MG63 (cell line): ENCODE results near the gene S100A10. TPM values are rescaled to one million over a fixed set of nuclear protein-coding genes. Genes with fewer than 3 reads are reported as not detected.
A peak's percentile ranks its signal among the peaks of the same experiment; 100 is the strongest.

ENCODE experiments used
- DNase-seq: peaks from one replicate; pipeline ENCODE4 v3.0.0-alpha.2; 2020
- H3K27me3 ChIP-seq: fragments of 250-450 bp; sonication (Bioruptor Pico); 2 replicates; pipeline ENCODE4 v1.5.1; 2020; ENCODE audit warnings: mild to moderate bottlenecking, moderate library complexity
- H3K36me3 ChIP-seq: fragments of 250-450 bp; sonication (Bioruptor Pico); 2 replicates; pipeline ENCODE4 v1.5.1; 2020; ENCODE audit warnings: mild to moderate bottlenecking, moderate library complexity
- H3K4me3 ChIP-seq: fragments of 250-450 bp; sonication (Bioruptor Pico); 2 replicates; pipeline ENCODE4 v1.5.1; 2020; ENCODE audit warnings: mild to moderate bottlenecking, moderate library complexity
- H3K9me3 ChIP-seq: fragments of 250-450 bp; sonication (Bioruptor Pico); 2 replicates; pipeline ENCODE4 v1.5.1; 2020; ENCODE audit warnings: mild to moderate bottlenecking, moderate library complexity
- total RNA-seq: library from RNA; depleted of rRNA; stranded (reverse); fragments of >200 nt; shearing (Covaris generic); gene quantifications from 2 replicates; pipeline ENCODE4 v1.2.3, GENCODE V29; 2014; ENCODE audit warnings: low replicate concordance; rRNA removed

The S100A10 gene, protein sequence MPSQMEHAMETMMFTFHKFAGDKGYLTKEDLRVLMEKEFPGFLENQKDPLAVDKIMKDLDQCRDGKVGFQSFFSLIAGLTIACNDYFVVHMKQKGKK
- 213 and 271 TPM in 2 replicates for total RNA-seq

- H3K27me3 ChIP-seq: no peaks in the 10 kb centered on the region
- H3K4me3 ChIP-seq: peak within 1 kb of the TSS; percentile 83
- peaks cover 8% of the 10 kb centered on the region for H3K9me3 ChIP-seq
- DNase-seq: peak; percentile 93
- H3K36me3 ChIP-seq: peaks cover 20% of the 10 kb centered on the region
These were observed at the start of gene S100A10 for GRCh38 chr1:151993734-151994496. Gene S100A10 (minus strand): TSS chr1:151993859. CDS start chr1:151986230, 7,629 bp downstream.

- Histone ChIP-seq H3K9me3 (no peaks in the 10 kb centered on the region), H3K27me3 (peaks cover 2% of the 10 kb centered on the region; the same call in 1 of the 2 replicates), H3K36me3 (no peaks in the 10 kb centered on the region), H3K4me3 (no peak overlapping the region)
- DNase-seq: no peak
These were observed 48.4 kb upstream of the S100A10 start for GRCh38 chr1:152042030-152042429.

GRCh38 chr1:152039886-152040285, 46.2 kb upstream of the S100A10 start:
- DNase-seq: no peak
- H3K36me3 ChIP-seq: peaks cover 6% of the 10 kb centered on the region
- no peaks in the 10 kb centered on the region for H3K9me3 ChIP-seq
- peaks cover 2% of the 10 kb centered on the region; the same call in 1 of the 2 replicates for H3K27me3 ChIP-seq
- no peak overlapping the region for H3K4me3 ChIP-seq

DNA sequence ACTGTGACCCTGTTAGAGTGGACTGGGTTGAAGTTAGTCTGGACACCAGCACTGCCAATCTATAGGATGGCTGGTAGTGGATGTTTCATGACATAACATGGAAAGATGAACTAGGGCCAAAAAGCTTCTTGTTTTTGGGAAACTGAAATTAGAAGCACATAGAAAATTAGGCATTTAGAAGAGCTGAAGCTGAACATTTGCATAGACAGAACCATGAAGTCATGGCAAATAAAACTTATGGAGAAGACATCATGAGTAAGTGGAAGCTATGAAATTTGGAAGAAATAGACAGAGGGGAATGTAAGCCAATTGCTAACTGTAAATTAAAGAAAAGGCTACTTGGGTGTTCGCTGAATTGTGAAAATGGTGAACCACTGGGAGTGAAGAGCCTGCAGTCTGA, 45.8 kb upstream of the S100A10 start:
- H3K36me3 ChIP-seq: peaks cover 9% of the 10 kb centered on the region
- peaks cover 2% of the 10 kb centered on the region; the same call in 1 of the 2 replicates for H3K27me3 ChIP-seq
- no peak for DNase-seq
- no peak overlapping the region for H3K4me3 ChIP-seq
- H3K9me3 ChIP-seq: no peaks in the 10 kb centered on the region

DNA sequence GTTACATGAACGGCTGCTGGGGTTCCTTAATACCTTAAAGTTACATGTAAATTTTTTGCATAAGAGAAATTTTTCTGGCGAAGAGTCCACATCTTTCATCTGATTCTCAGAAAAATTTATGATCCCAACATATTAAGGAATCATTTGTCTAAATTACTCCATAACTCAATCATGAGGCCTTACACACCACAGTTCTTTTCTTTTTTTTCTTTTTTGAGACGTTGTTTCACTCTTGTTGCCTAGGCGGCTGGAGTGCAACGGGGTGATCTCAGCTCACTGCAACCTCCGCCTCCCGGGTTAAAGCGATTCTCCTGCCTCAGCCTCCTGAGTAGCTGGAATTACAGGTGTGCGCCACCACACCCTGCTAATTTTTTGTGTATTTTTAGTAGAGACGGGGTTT, 45.2 kb upstream of the S100A10 start:
- Histone ChIP-seq H3K36me3 (peaks cover 14% of the 10 kb centered on the region), H3K4me3 (no peak overlapping the region), H3K27me3 (peaks cover 2% of the 10 kb centered on the region; the same call in 1 of the 2 replicates), H3K9me3 (no peaks in the 10 kb centered on the region)
- no peak for DNase-seq

DNA sequence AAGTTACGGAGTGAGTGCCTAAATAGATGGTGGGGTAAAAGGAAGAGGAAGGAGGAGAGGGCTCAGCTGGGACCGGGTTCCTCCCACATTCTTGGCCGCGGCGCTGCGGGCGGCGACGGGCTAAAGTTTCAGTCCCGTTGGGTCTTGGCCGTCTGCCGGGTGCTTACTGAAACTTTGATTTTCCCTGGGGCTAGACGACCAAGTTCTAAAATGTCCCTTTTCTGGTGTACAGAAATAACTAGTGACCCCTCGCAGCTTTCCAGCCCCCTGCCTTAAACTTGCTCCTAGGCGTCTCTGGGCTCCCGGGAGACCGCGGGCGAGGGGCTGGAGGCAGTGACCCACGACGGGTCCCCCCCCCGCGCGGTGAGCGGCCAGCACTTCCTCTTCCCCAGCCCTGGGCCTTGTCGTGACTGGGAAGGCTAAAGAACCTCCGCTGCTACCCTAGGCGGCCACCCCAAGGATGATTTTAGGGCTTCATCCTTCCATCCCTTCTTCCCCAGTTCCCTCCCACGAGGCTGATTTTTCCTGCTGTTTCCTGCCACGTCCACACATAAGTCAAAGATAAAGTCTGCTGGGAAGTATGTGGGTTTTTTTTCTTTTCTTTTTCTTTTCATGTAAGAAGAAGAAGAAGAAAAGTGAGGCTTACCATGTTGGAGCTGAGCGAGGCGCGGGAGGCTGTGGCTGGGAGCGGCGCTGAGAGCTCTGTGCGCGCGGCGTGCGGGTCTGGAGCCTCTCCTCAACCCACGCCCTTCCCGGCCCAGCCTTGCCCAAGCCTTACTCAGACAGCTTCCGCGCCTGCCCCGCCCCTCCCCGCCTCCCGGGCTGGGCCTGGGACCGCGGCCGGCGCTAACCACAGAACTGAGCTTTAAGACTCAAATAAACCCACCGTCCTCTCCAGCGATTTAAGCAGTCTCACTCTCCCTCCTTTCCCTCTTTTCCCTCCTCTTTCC, 42.9 kb upstream of the S100A10 start, which contains the start of gene S100A11:
S100A11 (minus strand) TSS at position 738 of the 950 bp plus-strand sequence; CDS start at position 649, 89 bp downstream.
- peaks cover 38% of the 10 kb centered on the region for H3K36me3 ChIP-seq
- H3K27me3 ChIP-seq: peaks cover 2% of the 10 kb centered on the region; the same call in 1 of the 2 replicates
- peak; percentile 97 for DNase-seq
- peak within 1 kb of the TSS; percentile 69 for H3K4me3 ChIP-seq
- H3K9me3 ChIP-seq: no peaks in the 10 kb centered on the region

DNA sequence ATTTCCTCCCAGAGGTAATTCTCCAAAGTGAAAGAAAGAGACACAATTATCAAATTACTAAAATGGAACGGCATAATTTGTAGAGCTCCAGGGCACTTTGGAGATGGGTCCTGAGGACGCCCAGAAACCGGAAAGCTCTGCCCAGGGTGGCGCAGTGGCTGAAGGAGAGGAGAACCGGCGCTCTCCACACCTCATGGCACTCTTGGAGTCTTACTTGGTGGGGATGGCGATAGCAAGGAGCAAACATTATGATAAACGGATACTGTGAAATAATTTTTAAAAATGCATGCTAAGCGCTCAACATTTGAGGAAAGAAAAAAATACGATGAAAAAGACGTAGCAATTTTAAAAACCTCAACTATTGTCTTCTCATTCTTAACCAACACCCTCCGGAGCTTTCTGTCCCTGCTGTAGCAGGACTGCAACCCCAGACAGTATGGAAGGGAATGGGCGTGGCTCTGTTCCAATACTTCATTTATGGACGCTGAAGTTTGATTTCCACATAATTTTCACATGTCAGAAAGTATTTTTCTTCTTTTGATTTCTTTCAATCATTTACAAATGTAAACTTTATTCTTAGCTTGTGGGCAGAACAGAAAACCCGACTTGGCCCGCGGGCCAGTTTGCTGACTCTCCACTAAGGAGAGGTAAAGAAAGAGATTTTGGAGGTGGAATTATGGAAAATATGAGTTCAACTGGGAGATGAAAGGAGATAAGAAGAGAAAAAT, 42.0 kb upstream of the S100A10 start:
- Histone ChIP-seq H3K36me3 (peaks cover 46% of the 10 kb centered on the region), H3K9me3 (no peaks in the 10 kb centered on the region), H3K27me3 (0 out of 2 replicates have a peak, but pooled peaks cover 2% of the 10 kb centered on the region), H3K4me3 (peak overlapping the region; percentile 69)
- DNase-seq: no peak

DNA sequence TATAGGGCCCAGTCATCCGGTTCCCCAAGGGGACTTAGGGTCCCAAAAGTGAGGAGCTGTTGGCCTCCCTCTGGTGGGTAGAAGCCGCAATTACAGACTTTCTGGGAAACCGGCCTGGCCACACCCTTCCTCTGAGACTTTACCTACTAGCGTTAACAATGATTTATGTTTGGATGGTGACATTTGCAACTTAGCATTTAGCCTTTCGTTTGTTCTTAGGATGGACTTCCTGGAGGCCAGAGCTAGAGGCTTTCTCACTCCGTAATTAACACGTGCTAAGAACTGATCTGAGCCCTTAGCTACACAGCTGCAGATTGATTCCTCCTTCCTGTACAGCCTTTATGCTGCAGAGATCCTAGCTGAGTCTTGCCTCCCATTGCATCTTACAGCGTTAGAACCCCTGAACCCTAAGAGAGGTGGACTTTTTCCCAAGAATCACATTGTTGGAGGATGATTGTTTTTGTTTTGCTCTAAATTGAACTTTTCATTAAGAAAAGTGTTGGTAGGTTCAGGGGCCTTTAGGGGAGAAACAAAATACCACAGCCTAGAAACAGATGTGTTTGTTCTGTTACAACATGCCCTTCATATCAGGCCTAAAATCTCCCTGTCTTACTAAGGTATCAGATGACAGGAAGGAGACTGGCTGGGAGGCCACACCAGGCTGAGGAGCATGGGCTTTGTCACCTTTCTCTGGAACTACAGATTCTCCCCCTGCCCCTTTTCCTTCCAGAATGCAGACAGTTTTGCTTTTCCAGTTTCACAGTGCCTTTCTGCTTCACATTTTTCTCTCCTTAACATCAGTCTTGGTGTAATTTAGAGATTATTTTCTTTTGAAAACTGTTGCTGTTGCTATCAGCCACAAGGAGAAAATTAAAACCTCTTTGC, 41.2 kb upstream of the S100A10 start:
- no peaks in the 10 kb centered on the region for H3K9me3 ChIP-seq
- peak; percentile 61 for DNase-seq
- peaks cover 48% of the 10 kb centered on the region for H3K36me3 ChIP-seq
- H3K27me3 ChIP-seq: 0 out of 2 replicates have a peak, but pooled peaks cover under 1% of the 10 kb centered on the region
- peak overlapping the region; percentile 69 for H3K4me3 ChIP-seq

DNA sequence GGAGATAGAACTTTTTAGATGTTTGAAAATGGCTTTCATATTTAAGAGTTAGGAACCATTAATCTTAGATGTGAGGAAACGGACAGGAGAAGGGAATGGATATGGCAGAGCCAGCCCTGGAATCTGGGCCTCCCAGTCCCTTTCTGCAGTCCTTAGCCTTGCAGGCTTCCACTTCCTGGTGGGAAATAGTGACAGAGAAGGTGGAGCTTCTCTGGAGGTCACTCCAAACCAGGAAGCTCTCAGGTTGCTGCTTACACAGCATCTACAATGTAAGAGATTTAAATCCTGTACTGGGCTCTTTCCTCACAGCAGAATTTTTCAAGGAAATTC, 40.6 kb upstream of the S100A10 start:
- no peak for DNase-seq
- no peaks in the 10 kb centered on the region for H3K9me3 ChIP-seq
- H3K36me3 ChIP-seq: peaks cover 50% of the 10 kb centered on the region

GRCh38 chr1:152029929-152030211, 36.2 kb upstream of the S100A10 start:
- H3K36me3 ChIP-seq: peaks cover 43% of the 10 kb centered on the region
- no peak for DNase-seq
- H3K9me3 ChIP-seq: no peaks in the 10 kb centered on the region
- no peaks in the 10 kb centered on the region for H3K27me3 ChIP-seq
- no peak overlapping the region for H3K4me3 ChIP-seq

More for the DNA sequence above, 40.6 kb upstream of the S100A10 start:
- H3K4me3 ChIP-seq: peak overlapping the region; percentile 69
- H3K27me3 ChIP-seq: no peaks in the 10 kb centered on the region

DNA sequence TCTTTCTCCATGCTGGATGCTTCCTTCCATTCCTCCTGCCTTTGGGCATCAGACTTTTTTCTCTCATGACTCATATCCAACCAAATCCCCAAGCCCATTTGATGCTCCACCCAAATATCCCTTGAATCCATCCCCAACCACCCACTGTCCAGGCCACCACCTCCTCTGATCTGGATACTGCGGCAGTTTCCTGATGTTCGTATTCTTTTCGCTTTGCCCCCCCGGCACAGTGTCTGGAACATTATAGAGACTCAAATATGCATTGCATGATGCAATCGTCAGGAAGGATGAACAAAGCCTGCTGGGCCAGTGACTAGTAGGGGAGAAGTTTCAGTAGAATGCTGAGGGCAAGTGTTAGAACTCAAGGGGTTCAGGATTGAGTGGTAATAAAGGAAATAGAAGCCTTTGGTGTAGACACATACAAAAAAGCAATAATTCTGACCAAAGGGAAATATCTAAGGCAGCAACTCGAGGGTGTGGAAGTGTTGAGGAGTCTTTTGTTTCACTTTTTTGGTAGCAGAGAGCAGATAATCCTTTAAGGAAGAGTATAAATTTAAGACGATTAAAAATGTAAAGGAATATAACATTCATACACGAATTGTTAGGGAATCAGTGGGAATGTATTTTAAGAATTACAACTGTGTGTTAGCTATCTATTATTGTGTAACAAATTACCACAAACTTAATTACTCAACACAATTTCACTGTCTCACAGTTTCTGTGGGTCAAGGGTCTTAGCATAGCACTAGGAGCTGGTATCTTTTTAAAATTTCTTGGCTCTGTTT, 35.7 kb upstream of the S100A10 start:
- Histone ChIP-seq H3K36me3 (peaks cover 40% of the 10 kb centered on the region), H3K4me3 (no peak overlapping the region), H3K27me3 (no peaks in the 10 kb centered on the region), H3K9me3 (no peaks in the 10 kb centered on the region)
- DNase-seq: peak; percentile 82

- no peak for DNase-seq
- H3K27me3 ChIP-seq: no peaks in the 10 kb centered on the region
- no peak overlapping the region for H3K4me3 ChIP-seq
- no peaks in the 10 kb centered on the region for H3K9me3 ChIP-seq
- peaks cover 16% of the 10 kb centered on the region for H3K36me3 ChIP-seq
These were observed 33.2 kb upstream of the S100A10 start for GRCh38 chr1:152026895-152027294.

DNA sequence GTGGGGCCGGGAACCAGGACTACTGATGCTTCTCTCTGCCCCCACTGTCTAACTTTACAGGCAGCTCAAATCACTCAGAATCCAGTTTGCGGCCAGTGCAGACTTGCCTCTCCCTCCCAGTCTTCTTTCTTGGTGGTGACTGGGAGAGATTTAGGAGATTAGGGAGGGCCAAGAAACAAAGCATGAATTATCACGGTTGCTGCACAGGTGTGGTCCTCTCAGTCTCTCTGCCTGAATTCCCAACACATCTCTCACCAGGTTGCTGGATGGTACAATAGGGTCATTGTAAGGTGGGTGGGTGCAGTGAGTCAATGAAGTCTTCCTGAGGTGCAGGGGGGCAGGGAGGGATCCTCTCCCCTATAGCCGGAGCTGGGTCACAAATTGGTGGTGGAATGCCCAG, 30.6 kb upstream of the S100A10 start:
- DNase-seq: no peak
- H3K36me3 ChIP-seq: no peaks in the 10 kb centered on the region

DNA sequence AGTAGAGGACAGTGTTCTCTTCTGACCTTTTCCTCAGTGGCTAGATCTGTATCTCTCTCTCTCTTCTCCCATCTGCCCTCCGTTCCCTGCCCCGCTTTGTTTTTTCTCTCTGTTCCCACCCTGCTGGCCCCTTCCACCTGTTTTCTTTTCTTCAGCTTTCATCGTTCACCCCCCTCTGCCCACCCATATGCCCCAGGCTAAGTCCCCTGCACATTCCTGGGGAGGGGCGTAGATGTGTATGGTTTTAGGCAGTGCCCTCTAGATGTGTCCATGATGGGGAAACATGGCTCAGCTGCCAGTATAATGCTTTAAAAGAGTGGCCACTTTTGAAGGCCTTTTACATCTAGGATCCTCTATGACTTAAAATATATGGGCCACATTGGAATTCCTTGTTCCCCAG, 29.6 kb upstream of the S100A10 start:
- no peak for DNase-seq
- Histone ChIP-seq H3K36me3 (no peaks in the 10 kb centered on the region), H3K27me3 (no peaks in the 10 kb centered on the region), H3K9me3 (no peaks in the 10 kb centered on the region), H3K4me3 (no peak overlapping the region)

More for the DNA sequence above, 30.6 kb upstream of the S100A10 start:
- no peak overlapping the region for H3K4me3 ChIP-seq
- no peaks in the 10 kb centered on the region for H3K9me3 ChIP-seq
- no peaks in the 10 kb centered on the region for H3K27me3 ChIP-seq

DNA sequence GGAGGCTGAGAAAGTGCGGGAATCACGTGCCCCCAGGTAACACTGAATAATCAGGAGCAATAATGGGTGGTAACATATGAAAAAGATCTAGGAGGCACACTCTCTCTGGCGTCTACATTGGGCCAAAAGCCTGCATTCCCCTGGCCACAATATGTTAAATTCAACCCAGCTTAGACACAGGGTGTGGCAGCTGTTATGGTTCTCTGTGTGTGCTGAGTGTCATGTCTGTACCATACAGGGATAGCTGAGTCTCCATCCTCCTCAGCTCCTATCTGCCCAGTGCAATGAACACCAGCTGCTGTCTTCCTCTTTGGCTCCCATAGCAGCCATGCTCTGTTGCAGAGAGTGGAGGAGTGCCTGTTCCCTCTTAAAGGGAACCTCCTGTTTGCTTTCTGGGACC, 28.8 kb upstream of the S100A10 start:
- DNase-seq: no peak
- Histone ChIP-seq H3K4me3 (no peak overlapping the region), H3K36me3 (no peaks in the 10 kb centered on the region), H3K27me3 (no peaks in the 10 kb centered on the region), H3K9me3 (no peaks in the 10 kb centered on the region)
